ENCODE data around the gene ZNF827.
A peak's percentile ranks its signal among the peaks of the same experiment; 100 is the strongest.

Gene ZNF827

DNA sequence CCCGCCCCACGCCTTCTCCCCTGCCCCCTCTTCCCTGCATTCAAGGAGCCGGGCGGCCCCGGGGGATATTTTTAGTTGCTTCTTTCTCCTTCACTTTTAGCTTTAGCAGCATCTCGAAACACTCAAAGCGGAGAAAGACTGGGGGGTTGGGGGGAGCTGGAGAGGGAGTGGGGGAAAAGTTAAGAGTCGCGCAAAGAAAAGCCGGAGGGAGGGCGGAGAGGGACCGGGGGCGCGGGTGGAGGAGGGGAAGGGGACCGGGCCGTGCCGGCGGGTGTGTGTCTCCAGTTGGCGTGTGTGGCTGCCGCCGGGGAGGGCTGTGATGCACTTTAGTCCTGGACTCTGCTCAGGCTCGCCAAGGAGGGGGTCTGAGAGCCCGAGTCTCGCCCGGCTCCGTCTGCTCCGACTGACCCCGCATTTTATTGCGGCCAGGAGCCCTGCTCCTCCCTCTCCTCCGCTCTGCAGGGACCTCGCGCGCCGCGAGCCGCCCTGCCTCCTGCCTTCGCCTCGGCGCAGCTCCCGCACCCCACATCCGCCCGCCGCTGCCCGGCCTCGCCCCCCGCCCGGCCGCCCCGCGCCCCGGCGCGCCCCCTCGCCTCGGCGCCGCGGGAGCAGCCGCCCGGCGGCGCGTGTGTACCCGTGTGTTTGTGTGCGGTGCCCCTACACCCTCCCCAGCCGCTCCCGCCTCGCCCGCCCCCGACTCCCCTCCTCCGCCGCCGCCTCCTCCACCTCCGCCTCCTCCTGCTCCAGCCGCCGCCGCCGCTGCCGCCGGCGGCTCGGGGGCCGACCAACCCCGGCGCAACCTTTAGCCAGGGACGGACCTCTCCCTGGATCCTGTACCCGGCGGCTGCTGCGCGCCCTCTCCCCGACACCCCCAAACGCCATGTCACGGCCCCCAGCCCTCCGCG is 1.4 kb downstream of the ZNF827 start:
- no peaks in the 10 kb centered on the region for H3K36me3 ChIP-seq
- no peaks in the 10 kb centered on the region for H3K27me3 ChIP-seq (ENCODE audit: insufficient read depth, low read depth, severe bottlenecking)
- H3K9me3 ChIP-seq (ENCODE audit: severe bottlenecking), result no peaks in the 10 kb centered on the region
- TF ChIP-seq, protein P1, sequence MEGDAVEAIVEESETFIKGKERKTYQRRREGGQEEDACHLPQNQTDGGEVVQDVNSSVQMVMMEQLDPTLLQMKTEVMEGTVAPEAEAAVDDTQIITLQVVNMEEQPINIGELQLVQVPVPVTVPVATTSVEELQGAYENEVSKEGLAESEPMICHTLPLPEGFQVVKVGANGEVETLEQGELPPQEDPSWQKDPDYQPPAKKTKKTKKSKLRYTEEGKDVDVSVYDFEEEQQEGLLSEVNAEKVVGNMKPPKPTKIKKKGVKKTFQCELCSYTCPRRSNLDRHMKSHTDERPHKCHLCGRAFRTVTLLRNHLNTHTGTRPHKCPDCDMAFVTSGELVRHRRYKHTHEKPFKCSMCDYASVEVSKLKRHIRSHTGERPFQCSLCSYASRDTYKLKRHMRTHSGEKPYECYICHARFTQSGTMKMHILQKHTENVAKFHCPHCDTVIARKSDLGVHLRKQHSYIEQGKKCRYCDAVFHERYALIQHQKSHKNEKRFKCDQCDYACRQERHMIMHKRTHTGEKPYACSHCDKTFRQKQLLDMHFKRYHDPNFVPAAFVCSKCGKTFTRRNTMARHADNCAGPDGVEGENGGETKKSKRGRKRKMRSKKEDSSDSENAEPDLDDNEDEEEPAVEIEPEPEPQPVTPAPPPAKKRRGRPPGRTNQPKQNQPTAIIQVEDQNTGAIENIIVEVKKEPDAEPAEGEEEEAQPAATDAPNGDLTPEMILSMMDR (IDR thresholded peaks at IDR 0.05; ENCODE audit: low read depth, low read length), result no peak
- H3K27ac ChIP-seq, result peak overlapping the region; percentile 96
- peak overlapping the region; percentile 97 for H3K4me3 ChIP-seq (ENCODE audit: low read depth, low read length)
- DNase-seq, result peak; percentile 88

- Histone ChIP-seq H3K27me3 (ENCODE audit: insufficient read depth, low read depth, severe bottlenecking) (no peaks in the 10 kb centered on the region), H3K4me3 (ENCODE audit: low read depth, low read length) (peak overlapping the region; percentile 97), H3K27ac (peak overlapping the region; percentile 96), H3K36me3 (no peaks in the 10 kb centered on the region), H3K9me3 (ENCODE audit: severe bottlenecking) (no peaks in the 10 kb centered on the region)
- TF ChIP-seq, protein P1 (IDR thresholded peaks at IDR 0.05; ENCODE audit: low read depth, low read length), result 0 out of 2 replicates have a peak, but pooled peaks have one; percentile 4
- peak; percentile 95 for DNase-seq
These were observed 2.3 kb downstream of the ZNF827 start for GRCh38 chr4:145936142-145936996.

GRCh38 chr4:145935253-145936141 is 3.1 kb downstream of the ZNF827 start:
- no peaks in the 10 kb centered on the region for H3K36me3 ChIP-seq
- no peaks in the 10 kb centered on the region for H3K27me3 ChIP-seq (ENCODE audit: insufficient read depth, low read depth, severe bottlenecking)
- TF ChIP-seq, protein P1 (IDR thresholded peaks at IDR 0.05; ENCODE audit: low read depth, low read length), result no peak
- H3K9me3 ChIP-seq (ENCODE audit: severe bottlenecking), result no peaks in the 10 kb centered on the region
- H3K27ac ChIP-seq, result peak overlapping the region; percentile 96
- peak overlapping the region; percentile 97 for H3K4me3 ChIP-seq (ENCODE audit: low read depth, low read length)
- peak; percentile 58 for DNase-seq

DNA sequence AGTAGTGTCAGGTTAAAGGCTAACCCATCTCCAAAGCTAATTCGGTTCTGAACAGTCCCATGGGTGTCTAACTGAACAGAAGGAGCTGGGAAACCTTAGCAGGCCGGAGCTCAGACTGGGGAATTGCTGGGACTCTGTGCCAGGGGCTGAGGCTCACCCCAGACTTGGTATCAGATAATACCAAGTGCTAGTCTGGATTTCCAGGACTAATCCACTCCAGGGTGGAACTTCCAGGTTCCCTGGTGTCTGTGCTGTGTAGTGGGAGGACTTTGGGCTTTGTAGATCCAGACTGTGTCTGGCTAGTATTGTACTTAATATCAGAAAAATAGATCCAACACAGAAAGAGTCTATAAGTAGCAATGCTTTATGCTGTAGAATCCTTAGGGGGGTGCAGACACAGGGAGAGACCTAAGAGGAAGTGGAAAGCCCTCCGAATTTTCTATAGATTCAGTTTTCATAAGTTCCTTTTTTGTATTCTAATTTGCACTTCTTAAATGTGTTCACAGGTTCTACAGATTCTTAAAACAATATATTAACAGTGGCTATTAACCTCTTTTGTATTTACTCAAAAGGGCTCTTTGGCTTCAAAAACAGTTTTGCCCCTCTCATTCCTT is 4.1 kb downstream of the ZNF827 start:
- H3K4me3 ChIP-seq (ENCODE audit: low read depth, low read length), result 0 out of 2 replicates have a peak overlapping the region, but pooled peaks have one; percentile 97
- no peaks in the 10 kb centered on the region for H3K9me3 ChIP-seq (ENCODE audit: severe bottlenecking)
- no peaks in the 10 kb centered on the region for H3K36me3 ChIP-seq
- H3K27me3 ChIP-seq (ENCODE audit: insufficient read depth, low read depth, severe bottlenecking), result no peaks in the 10 kb centered on the region
- peak overlapping the region; percentile 96 for H3K27ac ChIP-seq
- TF ChIP-seq, protein P1 (IDR thresholded peaks at IDR 0.05; ENCODE audit: low read depth, low read length), result no peak
- peak; percentile 60 for DNase-seq

DNA sequence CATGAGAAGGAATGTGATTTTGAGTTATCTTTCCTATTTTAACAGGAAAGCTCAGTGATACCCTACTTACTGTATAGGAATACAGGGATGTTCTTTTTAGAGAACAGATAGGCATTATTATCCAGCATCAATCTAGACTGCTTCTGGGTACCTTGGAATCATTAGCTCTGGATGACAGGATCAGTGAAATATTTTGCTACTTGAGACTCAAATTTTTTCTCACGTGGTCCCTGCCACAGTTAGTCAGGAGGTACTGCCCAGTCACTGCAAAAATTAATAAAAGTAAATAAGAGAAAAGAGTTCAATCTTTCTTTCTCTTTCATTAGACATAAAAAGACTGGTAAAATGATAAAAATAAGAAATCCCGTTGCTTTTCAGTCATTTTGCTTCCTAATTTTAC is 5.5 kb downstream of the ZNF827 start:
- Histone ChIP-seq H3K27me3 (ENCODE audit: insufficient read depth, low read depth, severe bottlenecking) (no peaks in the 10 kb centered on the region), H3K9me3 (ENCODE audit: severe bottlenecking) (no peaks in the 10 kb centered on the region), H3K27ac (no peak overlapping the region), H3K36me3 (no peaks in the 10 kb centered on the region), H3K4me3 (ENCODE audit: low read depth, low read length) (no peak overlapping the region)
- TF ChIP-seq, protein P1 (IDR thresholded peaks at IDR 0.05; ENCODE audit: low read depth, low read length), result no peak
- no peak for DNase-seq

All from WERI-Rb-1 (cell line).